DMS153 treated with DMSO at 0.1 percent for 48 hours (cell line): Measurements from ENCODE around the gene PREX1.
A peak's percentile ranks its signal among the peaks of the same experiment; 100 is the strongest.

ENCODE experiments used
- DNase-seq: peaks from one replicate; lab custom pipeline; 2025; ENCODE audit not compliant: unreplicated experiment; lab: John Stamatoyannopoulos, UW

PREX1 gene

GRCh38 chr20:48596334-48596898, 231.4 kb downstream of the PREX1 start:
- DNase-seq: no peak

GRCh38 chr20:48595495-48596333, 232.1 kb downstream of the PREX1 start:
- DNase-seq: no peak

GRCh38 chr20:48594533-48594932, 233.3 kb downstream of the PREX1 start:
- no peak for DNase-seq

- DNase-seq: no peak
Measured at GRCh38 chr20:48592107-48592940, 235.5 kb downstream of the PREX1 start.

- DNase-seq: no peak
Measured at GRCh38 chr20:48586730-48587129, 241.1 kb downstream of the PREX1 start.

- DNase-seq: peak; percentile 68
Measured at GRCh38 chr20:48585061-48585870, 242.5 kb downstream of the PREX1 start.

GRCh38 chr20:48584391-48585060, 243.3 kb downstream of the PREX1 start:
- no peak for DNase-seq

GRCh38 chr20:48583801-48584200, 244.0 kb downstream of the PREX1 start:
- DNase-seq: no peak

- no peak for DNase-seq
Measured at GRCh38 chr20:48583171-48583570, 244.6 kb downstream of the PREX1 start.

GRCh38 chr20:48582673-48582985, 245.2 kb downstream of the PREX1 start:
- no peak for DNase-seq

- no peak for DNase-seq
Measured at GRCh38 chr20:48581167-48581566, 246.6 kb downstream of the PREX1 start.

GRCh38 chr20:48578397-48579098, 249.3 kb downstream of the PREX1 start:
- DNase-seq: no peak

GRCh38 chr20:48577557-48577956, 250.2 kb downstream of the PREX1 start:
- DNase-seq: no peak

- no peak for DNase-seq
Measured at GRCh38 chr20:48574383-48574782, 253.4 kb downstream of the PREX1 start.
